ENCODE results near the gene LSAMP. TPM values are rescaled to one million over a fixed set of nuclear protein-coding genes. Genes with fewer than 3 reads are reported as not detected.

Gene LSAMP
- total RNA-seq, 1 experiment from 2014 or later: 0.90 TPM

- peak overlapping the region in 1 of 2 experiments; percentile 39; a peak in 3 of 5 replicates for H3K4me3 Mint-ChIP-seq
- Histone ChIP-seq H3K23ac (ENCODE audit: insufficient read length, low read depth, low read length) (no peak overlapping the region), H4K5ac (ENCODE audit: insufficient read length, low read depth, low read length) (no peak overlapping the region), H2AK5ac (ENCODE audit: insufficient read length, low read length) (no peak overlapping the region), H4K20me1 (ENCODE audit: control insufficient read depth, insufficient read depth, insufficient read length) (no peaks in the 10 kb centered on the region), H2BK5ac (ENCODE audit: insufficient read length, low read length) (no peak overlapping the region), H3K18ac (ENCODE audit: insufficient read length, low read depth, low read length) (no peak overlapping the region), H2BK12ac (ENCODE audit: insufficient read length, low read depth, low read length) (no peak overlapping the region), H3K27me3 (ENCODE audit: insufficient read depth, low read length) (peaks cover 11% of the 10 kb centered on the region; the same call in 1 of the 2 replicates), H2AFZ (ENCODE audit: low read length) (no peak overlapping the region), H2BK120ac (ENCODE audit: low read depth, low read length, poor library complexity, severe bottlenecking) (no peak overlapping the region), H3K56ac (ENCODE audit: insufficient read length, low read depth, low read length) (no peak overlapping the region), H3K4ac (ENCODE audit: low read depth, low read length) (no peak overlapping the region), H3K27ac (ENCODE audit: insufficient read length, low read depth, low read length) (no peak overlapping the region), H3K4me1 (ENCODE audit: insufficient read depth, low read length) (peaks cover 3% of the 10 kb centered on the region), H4K8ac (replicated peaks; ENCODE audit: insufficient read length, low read depth, low read length) (no peak overlapping the region), H3T11ph (ENCODE audit: low read length) (no peak overlapping the region), H2BK15ac (ENCODE audit: low read depth, low read length) (no peak overlapping the region), H3K23me2 (ENCODE audit: insufficient read length, low read depth, low read length, poor library complexity, severe bottlenecking) (no peaks in the 10 kb centered on the region), H3K4me2 (ENCODE audit: insufficient read depth, insufficient read length, low read length) (no peak overlapping the region), H3K9ac (ENCODE audit: extremely low read depth, insufficient read length, low read length) (no peak overlapping the region), H3K9me3 (ENCODE audit: control insufficient read depth, low read depth, low read length) (no peaks in the 10 kb centered on the region), H4K91ac (ENCODE audit: insufficient read length, low read depth, low read length) (no peak overlapping the region), H3K79me2 (ENCODE audit: insufficient read depth, low read length) (no peaks in the 10 kb centered on the region), H3K79me1 (ENCODE audit: insufficient read depth, low read depth, low read length, poor library complexity, severe bottlenecking) (no peaks in the 10 kb centered on the region), H3K14ac (ENCODE audit: insufficient read depth, low read length) (no peak overlapping the region), H2BK20ac (ENCODE audit: low read depth, low read length, poor library complexity, severe bottlenecking) (no peak overlapping the region)
- no peak for TF ChIP-seq CTCF (conservative IDR thresholded peaks at IDR 0.05)
- peaks cover 58 to 71% of the 10 kb centered on the region in 2 experiments for H3K4me1 Mint-ChIP-seq
- H3K27me3 Mint-ChIP-seq (ENCODE audit: low read depth): peaks cover 79% of the 10 kb centered on the region
- DNase-seq: no peak
- no peaks in the 10 kb centered on the region; a peak in 1 of 7 replicates for H3K36me3 Mint-ChIP-seq (ENCODE audit: insufficient read depth in 1 of 3, low read depth in 3 of 3)
- no peaks in the 10 kb centered on the region for H3K9me3 Mint-ChIP-seq
- peak overlapping the region in 1 of 3 experiments; percentile 68; a peak in 3 of 7 replicates for H3K27ac Mint-ChIP-seq
These were observed 185.3 kb downstream of the LSAMP start for GRCh38 chr3:116259984-116260383.
